Tongue (tissue), 2 donors: Measurements from ENCODE around the gene SLC24A5. TPM values are rescaled to one million over a fixed set of nuclear protein-coding genes. Genes with fewer than 3 reads are reported as not detected.

Experiments used
- DNase-seq: peaks from one replicate; pipeline ENCODE4 v3.0.0-alpha.2; 2015
- total RNA-seq: library from RNA; depleted of rRNA; stranded (reverse); fragments of >200 nt; gene quantifications from one replicate; pipeline ENCODE4 v1.2.3, GENCODE V29; 2014

Gene SLC24A5
- not detected for total RNA-seq

DNA sequence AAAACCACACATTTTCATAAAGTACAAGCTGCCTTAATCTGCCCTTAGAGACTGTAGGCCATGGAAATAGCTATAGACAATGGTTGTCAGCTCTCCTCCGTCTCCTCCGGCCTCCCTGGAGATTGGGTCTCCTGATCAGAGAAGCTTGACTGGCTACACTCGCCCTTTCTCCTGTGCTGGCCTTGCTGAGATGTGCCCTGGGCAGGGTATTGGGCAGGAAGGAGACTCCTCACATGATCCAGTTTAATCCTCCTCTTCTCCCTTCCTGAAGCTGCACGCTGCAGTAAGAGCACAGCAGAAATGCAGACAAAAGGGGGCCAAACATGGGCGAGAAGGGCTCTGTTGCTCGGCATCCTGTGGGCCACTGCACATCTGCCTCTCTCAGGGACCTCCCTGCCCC is at the start of gene SLC24A5:
Gene SLC24A5, plus strand, starts transcription at position 246 of the 400 bp plus-strand sequence. Its CDS starts 55 bp downstream, at position 301.
- no peak for DNase-seq

DNA sequence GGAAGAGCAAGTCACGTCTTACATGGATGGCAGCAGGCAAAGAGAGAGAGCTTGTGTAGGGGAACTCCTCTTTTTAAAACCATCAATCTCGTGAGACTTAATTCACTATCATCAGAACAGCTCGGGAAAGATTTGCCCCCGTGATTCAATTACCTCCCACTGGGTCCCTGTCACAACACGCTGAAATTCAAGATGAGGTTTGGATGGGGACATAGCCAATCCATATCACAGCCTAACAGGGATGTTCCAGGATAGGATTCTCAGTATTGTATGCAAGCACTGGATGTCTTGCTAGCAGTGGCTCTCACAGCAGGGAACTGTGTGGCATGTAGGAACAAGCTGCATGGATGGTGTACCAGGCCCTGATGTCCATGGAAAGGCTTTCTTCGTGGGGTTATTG is 47.8 kb upstream of the SLC24A5 start:
- no peak for DNase-seq

DNA sequence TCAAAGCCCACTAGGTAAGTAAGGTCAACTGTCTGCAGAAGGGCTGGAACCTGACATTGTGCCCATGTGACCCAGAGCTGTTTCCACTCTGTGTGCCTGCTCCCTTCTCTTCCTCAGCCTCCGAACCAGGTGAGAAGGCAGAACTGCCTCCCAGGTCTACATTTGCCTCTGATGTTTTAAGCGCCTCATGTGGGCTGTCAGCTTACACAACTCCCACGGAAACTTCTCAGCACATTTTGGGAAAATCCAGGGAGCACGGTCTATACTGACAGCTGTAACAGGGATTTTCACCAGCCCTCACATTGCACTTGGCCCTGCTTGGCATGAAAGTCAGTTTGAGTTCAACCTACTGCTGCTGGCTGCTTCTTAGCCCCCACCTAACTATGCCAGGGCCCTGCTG is 46.9 kb upstream of the SLC24A5 start:
- no peak for DNase-seq

DNA sequence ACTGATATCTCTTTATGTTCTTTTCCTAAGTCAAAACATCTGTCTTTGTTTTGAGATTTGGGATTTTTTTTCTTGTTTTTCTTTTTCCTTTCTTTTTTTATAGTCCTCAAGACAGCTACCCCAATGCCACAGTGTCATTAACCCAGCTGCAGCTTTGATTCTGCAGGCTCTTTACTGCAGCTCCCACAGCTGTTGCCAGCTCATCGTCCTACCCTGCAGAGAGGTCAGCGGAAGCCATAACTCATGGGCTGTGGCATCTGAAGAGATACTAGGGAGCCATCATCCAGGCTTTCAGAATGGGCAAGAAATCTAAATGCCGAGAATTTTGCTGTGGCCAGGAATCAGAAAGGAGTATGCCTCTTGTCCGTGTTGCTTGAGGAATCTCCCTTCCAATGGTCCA is 44.3 kb upstream of the SLC24A5 start:
- no peak for DNase-seq

DNA sequence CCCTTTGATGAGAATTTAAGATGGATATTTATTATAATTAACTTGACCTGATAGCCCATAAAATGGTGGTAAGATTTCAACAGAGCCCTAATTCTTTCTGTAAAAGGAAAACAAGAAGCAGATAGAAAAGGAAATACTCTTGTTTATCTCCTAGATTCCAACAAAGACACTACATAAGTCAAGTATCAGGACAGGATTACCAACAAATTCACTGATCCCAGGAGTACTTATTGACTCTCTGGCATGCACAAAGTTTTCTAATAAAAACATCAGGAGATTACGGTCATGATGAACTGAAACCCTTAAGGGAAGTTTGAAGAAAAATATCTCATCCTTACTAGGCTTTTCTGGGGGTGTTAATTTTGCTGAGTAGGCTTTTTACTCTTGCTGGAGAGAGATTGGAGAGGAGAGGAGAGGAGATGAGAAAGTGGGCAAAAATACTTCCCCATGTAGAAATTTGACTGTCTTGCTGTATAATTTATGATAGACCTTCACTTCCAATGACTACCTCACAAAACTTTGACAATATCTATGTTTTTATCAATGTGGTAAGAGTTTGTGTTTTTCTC is 43.1 kb upstream of the SLC24A5 start:
- DNase-seq: no peak

DNA sequence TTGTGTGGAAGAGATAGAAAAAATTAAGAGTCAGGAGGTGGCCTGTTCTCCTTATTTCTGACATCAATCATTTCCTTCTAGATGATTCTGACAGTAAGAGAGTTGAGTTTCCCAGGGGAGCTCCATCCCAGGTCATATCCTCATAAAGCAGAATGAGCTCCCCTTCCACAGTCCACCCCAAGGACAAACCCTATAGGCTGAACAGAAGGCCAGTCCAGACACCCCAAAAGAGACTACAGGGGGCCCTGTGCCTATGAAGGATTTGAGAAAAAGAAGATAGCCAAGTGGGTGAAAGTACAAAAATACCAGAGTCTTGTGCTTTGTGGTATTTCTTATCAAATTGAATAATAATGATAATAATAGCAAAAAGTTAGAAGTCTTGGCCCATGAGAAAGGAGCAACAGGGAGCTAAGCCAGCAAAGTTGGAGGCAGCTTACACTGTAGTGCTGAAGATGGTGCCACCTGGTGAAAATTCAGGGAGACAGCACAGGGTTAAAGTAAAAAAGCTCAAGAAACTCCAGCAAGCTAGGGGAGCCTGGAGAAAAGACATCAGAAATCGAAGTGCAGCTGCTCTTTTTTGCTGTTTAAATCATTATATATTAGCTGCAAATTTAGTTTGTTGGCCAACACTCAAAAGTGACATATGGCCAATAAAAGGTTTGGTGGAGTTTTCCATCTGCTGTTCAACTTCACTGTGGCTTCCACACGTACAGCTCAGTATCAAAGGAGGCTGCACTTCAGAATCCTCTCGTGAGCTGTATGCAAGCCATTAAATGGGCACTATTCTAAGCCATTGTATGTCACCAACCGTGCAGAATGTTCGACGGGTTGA is 35.8 kb upstream of the SLC24A5 start:
- peak; percentile 60 for DNase-seq

DNA sequence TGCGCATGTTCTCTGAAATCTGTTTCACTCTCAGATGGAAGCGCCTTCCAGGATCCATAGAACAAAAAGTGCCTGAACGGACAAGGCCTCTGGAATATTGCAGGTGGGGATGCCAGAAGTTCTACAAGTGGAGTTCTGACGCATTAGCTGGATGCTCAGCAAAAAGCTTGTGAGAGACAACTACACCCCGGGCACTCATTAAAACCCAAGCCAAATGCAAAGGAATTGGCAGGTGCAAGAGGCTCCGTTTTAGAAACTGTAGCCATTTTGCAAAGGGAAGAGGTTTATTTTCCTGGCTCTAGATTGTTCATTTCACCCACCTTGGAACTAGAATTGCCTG is 35.2 kb upstream of the SLC24A5 start:
- DNase-seq: peak; percentile 74

DNA sequence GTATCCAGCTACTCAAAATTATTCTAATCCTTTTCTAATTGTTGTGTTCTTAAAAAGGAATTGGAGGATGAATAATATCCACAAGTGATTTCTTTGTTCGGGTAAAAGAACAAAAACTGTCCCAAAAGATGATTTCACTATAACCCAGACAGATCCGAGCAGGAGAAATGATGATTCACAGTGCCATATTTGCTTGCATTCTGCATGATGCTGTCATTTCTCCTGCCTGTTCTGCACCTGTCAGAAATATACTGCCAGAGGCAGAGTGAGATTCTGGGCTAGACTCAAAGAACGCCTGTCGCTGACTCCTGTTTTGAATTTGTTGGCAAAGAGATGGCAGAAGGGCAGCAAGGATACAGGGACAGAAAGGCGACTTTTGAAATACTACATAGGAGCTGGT is 34.7 kb upstream of the SLC24A5 start:
- DNase-seq: peak; percentile 53

DNA sequence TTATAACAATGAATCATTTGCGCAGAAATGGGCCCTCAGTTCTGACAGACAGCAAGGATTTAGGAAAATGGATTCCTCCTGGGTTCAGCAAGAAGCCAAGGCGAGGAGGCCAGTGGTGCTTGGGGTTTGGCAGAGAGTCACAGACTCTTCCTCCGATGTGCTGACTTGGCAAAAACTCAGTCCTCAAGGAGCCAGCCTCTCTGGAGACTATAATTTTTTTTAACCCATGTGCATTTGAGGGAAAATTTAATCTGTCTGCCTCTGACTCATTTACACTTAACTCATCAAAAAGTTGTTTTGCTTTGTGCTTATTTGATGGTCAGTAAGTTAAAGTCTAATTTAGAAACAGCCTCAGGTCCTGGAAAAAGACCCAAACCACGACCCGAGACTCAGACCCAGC is 34.2 kb upstream of the SLC24A5 start:
- peak; percentile 65 for DNase-seq

DNA sequence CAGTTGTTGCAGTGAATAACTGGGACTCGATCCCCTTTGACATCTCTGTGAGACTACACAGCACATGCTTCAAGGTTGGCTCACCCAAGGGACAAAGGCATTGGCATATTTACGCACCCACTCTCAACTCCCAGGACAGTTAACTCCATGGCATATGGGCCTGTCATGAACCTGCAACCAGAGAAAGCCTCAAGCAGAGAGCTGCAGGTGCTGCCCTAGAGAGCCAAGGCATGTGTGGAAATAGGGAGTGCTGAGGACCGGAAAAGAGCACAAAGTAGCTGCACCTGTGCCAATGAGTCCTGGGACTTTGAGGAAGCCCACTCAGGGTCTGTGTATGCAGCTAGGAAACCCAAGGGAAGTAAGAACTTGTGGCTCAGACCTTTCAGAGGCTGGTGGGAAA is 32.9 kb upstream of the SLC24A5 start:
- DNase-seq: no peak

DNA sequence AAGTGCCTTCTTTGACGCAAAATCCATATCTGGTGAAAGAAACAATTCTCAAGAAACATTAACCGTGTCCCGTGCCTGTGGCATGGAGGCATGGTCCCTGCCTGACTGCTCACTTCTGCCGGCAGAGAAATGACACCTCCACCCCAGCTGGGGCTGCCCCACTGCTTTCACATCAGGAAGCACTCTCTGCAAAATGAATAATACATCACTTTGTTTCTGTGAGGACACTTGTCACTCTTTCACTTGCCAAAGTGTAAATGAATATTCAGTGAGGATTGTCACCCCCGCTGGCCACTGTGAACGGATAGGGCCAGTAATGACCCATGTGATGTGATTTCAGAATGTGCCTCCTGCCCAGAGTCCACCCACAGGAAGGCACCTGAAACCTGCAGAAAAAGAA is 31.1 kb upstream of the SLC24A5 start:
- DNase-seq: no peak

DNA sequence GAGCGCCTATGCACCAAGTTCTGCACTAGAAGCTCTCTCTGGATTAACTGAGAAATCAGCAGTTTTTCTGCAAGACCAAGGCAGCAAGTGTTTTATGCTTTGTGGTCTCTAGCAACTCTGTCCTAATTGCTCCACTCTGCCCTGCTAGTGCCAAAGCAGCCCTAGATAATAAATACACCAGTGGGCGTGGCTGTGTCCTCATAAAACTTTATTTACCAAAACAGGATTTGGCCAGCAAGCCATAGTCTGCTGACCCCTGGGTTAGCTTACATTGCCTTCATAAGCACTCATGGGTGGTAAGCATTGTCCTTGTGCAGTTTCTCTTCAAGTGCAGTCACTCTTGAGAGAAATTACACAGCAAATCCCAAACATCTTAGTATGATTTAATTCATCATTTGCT is 30.7 kb upstream of the SLC24A5 start:
- DNase-seq: no peak

DNA sequence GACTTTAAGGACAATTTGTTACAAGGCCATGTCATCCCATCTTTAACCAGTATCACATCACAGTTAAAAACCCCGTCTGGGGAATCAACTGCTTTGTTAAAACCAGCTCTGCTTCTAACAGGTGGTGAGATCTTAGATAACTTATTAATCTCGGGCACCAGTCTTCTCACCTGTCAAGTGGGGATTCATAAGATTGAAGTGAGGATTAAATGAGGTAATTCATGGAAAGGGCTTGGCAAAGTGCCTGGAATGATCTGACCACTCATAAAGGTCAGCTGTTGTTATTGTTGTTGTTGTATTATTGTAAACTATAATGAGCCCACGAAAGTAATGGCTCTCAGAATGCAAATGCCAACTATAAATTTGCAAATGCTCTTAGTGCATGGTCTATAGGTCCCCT is 30.1 kb upstream of the SLC24A5 start:
- peak; percentile 32 for DNase-seq

DNA sequence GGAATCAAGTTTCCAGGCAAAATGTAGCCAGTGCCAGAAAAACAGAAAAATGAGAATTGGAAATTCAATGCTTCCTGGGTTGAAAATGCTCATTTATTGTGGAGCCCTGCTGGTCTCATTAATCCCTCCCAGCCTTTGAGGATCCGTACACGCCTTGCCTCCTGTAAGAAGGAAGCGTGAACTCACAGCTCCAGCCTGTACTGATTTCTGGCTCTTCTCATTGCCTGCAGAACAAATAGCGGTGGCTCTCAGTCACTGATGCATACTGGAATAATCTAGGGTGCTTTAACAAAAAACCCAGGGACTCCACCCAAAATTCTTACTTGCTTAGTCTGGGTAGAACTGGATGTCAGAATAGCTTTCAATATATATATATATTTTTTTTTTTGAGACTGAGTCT is 29.3 kb upstream of the SLC24A5 start:
- DNase-seq: no peak

DNA sequence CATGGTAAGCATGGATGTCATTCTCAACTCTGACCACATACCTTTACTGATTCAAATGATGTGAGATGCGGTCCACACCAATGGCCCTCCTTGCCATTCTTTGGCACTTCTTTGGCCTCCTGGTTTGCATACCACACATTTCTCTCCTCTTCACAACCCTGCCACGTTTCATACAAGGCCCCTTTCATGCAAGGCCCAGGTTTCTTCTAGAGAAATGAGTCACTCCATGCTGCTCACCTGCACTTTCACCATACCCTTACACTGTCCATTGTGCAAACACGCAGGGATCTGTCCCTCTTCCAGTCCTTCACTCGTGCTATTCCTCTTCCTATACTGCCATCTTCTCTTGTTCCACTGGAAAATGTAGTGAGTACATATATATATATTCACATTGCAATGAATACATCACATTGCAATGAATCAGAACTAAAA is 24.4 kb upstream of the SLC24A5 start:
- no peak for DNase-seq

DNA sequence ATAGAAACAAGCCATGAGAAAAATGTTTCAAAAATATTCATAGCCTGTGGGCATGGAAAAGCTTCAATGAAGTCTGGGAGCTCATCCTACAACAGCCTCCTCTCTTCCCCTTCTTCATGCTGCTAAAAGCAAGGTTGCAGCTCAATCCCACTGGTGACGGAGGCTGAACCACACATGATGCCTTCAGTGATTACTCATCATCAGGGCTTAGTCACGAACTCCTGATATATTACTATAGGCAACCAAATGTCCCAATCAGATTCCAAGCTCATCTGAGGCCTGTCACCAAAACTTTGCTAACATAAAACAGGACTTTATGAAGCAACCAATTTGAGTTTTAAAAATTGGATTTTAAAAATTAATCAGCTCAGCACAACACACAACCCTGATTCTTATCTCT is 24.0 kb upstream of the SLC24A5 start:
- DNase-seq: no peak

DNA sequence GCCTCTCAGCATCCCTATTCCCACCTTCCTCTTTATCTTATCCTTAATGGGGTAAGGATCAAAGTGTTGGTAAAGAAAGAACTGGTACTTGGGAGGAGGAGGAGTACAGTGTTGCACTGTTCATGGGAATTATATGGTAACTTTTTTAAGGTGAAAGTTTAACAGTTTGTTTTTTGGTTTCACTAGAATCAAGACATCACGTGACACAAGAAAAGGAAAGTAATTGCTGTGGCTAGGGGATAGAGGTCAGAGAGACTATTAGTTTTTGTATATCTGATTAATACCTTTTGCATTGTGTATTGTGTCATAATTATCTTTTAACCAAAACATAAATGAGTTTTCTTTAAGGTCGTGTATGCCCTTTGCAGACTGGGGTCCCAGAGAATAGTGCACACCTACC is 23.5 kb upstream of the SLC24A5 start:
- DNase-seq: no peak

DNA sequence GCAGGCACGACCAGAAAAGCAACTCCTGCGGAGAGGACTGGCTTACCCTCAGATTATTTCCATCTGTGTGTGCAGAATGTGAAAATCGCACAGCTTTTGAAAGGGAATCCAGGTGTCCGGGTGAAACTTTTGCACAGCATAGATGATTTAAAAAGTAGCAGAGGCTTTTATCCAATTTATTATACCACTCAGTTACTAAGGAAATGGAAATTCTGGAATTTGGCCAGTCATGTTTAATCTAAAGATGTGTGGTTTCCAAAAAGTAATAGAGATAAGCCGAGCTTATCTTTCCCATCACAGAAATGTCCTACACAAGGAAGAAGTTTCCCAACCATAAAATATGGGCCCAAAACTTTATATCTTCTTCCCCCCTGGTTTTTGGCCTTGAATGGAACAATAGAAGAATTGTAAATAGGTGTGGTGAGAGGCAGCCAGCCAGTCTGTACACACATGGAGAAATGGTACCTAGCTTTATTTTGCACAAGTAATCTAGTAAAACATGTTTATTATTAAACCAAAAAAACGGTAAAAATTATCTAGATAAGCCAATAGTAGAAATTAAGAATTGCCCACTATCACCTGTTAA is 19.3 kb upstream of the SLC24A5 start:
- DNase-seq: no peak

DNA sequence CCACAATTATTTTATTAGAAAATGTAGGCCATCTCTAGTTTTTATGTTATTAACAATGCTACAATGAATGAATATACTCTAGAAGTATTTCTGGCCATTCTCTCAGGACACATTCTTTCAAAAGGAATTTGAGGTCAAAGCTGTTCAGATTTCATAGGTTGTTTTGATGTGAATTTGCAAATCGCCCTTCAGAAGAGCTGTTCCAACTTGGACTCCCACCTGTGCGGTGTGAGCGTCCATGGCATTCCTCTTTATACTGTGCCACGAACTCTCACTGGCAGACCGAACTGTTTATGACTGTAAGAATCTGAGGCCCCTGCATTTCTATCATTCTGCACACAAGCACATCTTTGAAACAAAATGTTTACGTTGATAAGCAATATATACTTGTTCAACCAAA is 18.6 kb upstream of the SLC24A5 start:
- no peak for DNase-seq

DNA sequence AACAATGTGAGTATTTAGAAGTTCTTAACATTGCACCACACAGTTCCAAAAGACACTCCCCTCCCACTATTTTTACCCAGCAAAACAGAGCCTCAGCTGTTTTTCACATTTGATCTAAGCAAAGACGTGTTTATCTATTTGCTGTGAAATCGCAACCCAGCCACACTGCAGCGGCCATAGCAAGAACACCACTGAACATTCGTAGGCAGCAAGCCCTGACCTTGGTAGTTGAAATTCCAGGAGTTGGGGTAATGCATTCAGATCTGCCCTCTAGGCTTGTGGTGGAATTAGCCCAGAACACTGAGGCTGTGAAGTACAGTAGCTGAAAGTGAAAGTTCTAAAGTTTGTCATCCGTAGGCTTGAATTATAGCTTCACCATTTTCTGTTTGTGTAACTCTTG is 17.1 kb upstream of the SLC24A5 start:
- DNase-seq: no peak

DNA sequence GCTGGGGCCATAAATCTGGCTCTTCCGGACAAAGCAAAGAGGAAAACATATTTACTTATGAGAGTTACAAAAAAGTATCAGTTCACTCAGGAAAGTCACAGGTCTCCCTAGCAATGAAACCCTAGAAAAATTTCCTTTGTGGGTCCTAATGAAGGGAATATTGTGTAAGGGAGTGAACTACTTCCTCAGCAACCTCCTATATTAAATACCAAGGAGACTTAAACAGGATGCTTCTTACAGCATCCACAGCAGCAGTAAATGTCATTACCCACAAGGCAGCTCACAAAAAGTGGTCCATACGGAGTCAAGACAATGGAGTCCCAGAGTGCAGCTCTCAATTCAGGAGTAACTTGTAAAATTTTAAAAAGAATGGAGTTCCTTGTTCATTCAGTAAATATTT is 14.9 kb upstream of the SLC24A5 start:
- DNase-seq: no peak

DNA sequence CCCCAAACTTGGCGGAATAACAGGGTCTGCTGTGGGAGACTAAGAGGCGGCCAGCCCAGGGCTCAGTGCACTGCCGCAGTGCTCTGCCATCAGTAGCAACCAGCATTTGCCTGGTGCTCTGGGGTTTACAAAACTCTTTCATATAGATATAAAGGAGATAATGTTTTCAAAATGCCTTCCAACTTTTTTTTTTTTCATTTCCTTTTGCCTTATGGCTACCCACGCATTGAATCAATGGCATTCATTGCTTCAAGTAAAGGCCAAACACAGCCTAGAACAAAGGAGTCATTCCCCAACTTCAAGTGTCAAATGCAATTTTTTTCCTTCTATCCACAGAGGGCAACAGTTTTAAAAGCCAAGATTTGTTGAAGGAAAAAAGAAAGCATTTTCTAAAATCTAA is 11.6 kb upstream of the SLC24A5 start:
- DNase-seq: no peak

DNA sequence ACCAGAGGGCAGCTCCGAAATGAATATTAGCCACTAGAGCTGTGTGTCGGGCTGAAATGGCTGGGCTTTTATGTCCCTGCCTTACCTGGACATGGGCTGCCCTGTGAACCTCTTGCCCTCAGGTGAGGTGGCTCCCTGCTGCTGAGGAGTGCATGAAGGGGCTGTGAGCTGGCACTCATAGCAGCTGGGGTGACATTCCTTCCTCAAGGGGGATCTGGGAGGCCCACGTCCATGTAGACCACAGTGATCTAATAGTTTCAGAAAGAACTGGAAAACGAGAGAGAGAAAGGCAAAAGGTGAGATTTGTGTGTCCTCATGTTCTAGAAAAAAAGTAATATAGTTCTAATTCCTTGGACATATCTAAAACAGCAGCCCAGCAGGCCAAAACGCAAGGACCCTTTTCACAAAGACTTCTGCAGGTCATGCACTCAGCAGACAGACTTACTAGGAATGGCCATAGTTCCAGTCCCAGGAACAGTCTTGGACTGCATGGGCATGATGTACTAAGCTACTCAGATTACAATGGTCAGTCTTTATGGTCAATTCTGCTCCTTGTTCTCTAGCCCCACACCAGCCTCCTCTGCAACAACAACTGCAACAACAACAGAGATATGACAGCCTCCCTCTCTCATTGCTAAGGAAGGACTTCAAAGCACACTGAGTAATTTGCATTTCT is 10.8 kb upstream of the SLC24A5 start:
- DNase-seq: no peak
